Measurements from ENCODE around the gene PIAS4.

PIAS4 gene

GRCh38 chr19:3975637-3976087, 31.9 kb upstream of the PIAS4 start:
- Histone ChIP-seq H3K79me2 (ENCODE audit: control insufficient read depth, low read length) (peaks cover 45% of the 10 kb centered on the region), H4K20me1 (ENCODE audit: control insufficient read depth, insufficient read depth, low read depth, low read length) (peaks cover 31% of the 10 kb centered on the region)

GRCh38 chr19:3976495-3977241, 30.9 kb upstream of the PIAS4 start:
- Histone ChIP-seq H3K4me2 (ENCODE audit: low read length) (no peak overlapping the region), H3K36me3 (ENCODE audit: control insufficient read depth, low read length) (peaks cover 71% of the 10 kb centered on the region), H3K27me3 (ENCODE audit: control insufficient read depth, low read length) (no peaks in the 10 kb centered on the region), H3K9me3 (ENCODE audit: control insufficient read depth, insufficient read depth, low read length) (no peaks in the 10 kb centered on the region), H3K4me1 (ENCODE audit: control insufficient read depth, low read length) (peaks cover 17% of the 10 kb centered on the region), H3F3A (ENCODE audit: control insufficient read depth, insufficient read depth) (peaks cover 64% of the 10 kb centered on the region), H3K27ac (ENCODE audit: low read depth, low read length) (no peak overlapping the region), H3K9me2 (replicated peaks; ENCODE audit: control insufficient read depth, low read length) (no peaks in the 10 kb centered on the region), H3K4me3 (ENCODE audit: low read length) (no peak overlapping the region), H4K20me1 (ENCODE audit: control insufficient read depth, insufficient read depth, low read depth, low read length) (peaks cover 40% of the 10 kb centered on the region), H3K79me2 (ENCODE audit: control insufficient read depth, low read length) (peaks cover 54% of the 10 kb centered on the region)
- TF ChIP-seq CTCF (IDR thresholded peaks at IDR 0.05; ENCODE audit: low read depth, low read length, poor library complexity, severe bottlenecking) (no peak), EZH2phosphoT487 (IDR thresholded peaks at IDR 0.05; ENCODE audit: borderline replicate concordance, low read length) (no peak)

More at GRCh38 chr19:3975637-3976087, 31.9 kb upstream of the PIAS4 start:
- no peaks in the 10 kb centered on the region for H3K9me3 ChIP-seq (ENCODE audit: control insufficient read depth, insufficient read depth, low read length)
- TF ChIP-seq CTCF (IDR thresholded peaks at IDR 0.05; ENCODE audit: low read depth, low read length, poor library complexity, severe bottlenecking) (no peak), EZH2phosphoT487 (IDR thresholded peaks at IDR 0.05; ENCODE audit: borderline replicate concordance, low read length) (no peak)
- H3F3A ChIP-seq (ENCODE audit: control insufficient read depth, insufficient read depth) = peaks cover 60% of the 10 kb centered on the region
- H3K27me3 ChIP-seq (ENCODE audit: control insufficient read depth, low read length) = no peaks in the 10 kb centered on the region
- H3K4me3 ChIP-seq (ENCODE audit: low read length) = no peak overlapping the region
- H3K9me2 ChIP-seq (replicated peaks; ENCODE audit: control insufficient read depth, low read length) = no peaks in the 10 kb centered on the region
- peaks cover 61% of the 10 kb centered on the region for H3K36me3 ChIP-seq (ENCODE audit: control insufficient read depth, low read length)
- no peak overlapping the region for H3K27ac ChIP-seq (ENCODE audit: low read depth, low read length)
- no peak overlapping the region for H3K4me2 ChIP-seq (ENCODE audit: low read length)
- H3K4me1 ChIP-seq (ENCODE audit: control insufficient read depth, low read length) = peaks cover 17% of the 10 kb centered on the region

- H3K27ac ChIP-seq (ENCODE audit: low read depth, low read length) = no peak overlapping the region
- peaks cover 62% of the 10 kb centered on the region for H3K79me2 ChIP-seq (ENCODE audit: control insufficient read depth, low read length)
- peaks cover 46% of the 10 kb centered on the region for H4K20me1 ChIP-seq (ENCODE audit: control insufficient read depth, insufficient read depth, low read depth, low read length)
- peaks cover 79% of the 10 kb centered on the region for H3K36me3 ChIP-seq (ENCODE audit: control insufficient read depth, low read length)
- TF ChIP-seq CTCF (IDR thresholded peaks at IDR 0.05; ENCODE audit: low read depth, low read length, poor library complexity, severe bottlenecking) (peak; percentile 10), EZH2phosphoT487 (IDR thresholded peaks at IDR 0.05; ENCODE audit: borderline replicate concordance, low read length) (no peak)
- no peaks in the 10 kb centered on the region for H3K9me2 ChIP-seq (replicated peaks; ENCODE audit: control insufficient read depth, low read length)
- H3K27me3 ChIP-seq (ENCODE audit: control insufficient read depth, low read length) = no peaks in the 10 kb centered on the region
- no peak overlapping the region for H3K4me3 ChIP-seq (ENCODE audit: low read length)
- H3F3A ChIP-seq (ENCODE audit: control insufficient read depth, insufficient read depth) = peaks cover 63% of the 10 kb centered on the region
- no peaks in the 10 kb centered on the region for H3K9me3 ChIP-seq (ENCODE audit: control insufficient read depth, insufficient read depth, low read length)
- peaks cover 21% of the 10 kb centered on the region; the same call in 1 of the 2 replicates for H3K4me1 ChIP-seq (ENCODE audit: control insufficient read depth, low read length)
- H3K4me2 ChIP-seq (ENCODE audit: low read length) = no peak overlapping the region
Observed at GRCh38 chr19:3977242-3978143, 30.0 kb upstream of the PIAS4 start.
